KOPT-K1 (cell line): ENCODE data around the gene CYP2A7.
"Not testable (repeated sequence)": the region's sequence is repeated elsewhere in the genome, so short reads cannot be mapped to it uniquely, and the experiment has no call there.

Experiments used
- H3K27ac ChIP-seq: fragments of 200-600 bp; sonication (generic); 2 replicates; pipeline ENCODE4 v1.5.1; 2016; ENCODE audit warnings: antibody characterized with exemption, mild to moderate bottlenecking, low read depth, low read length; ENCODE audit not compliant: poor library complexity, severe bottlenecking
- H3K36me3 ChIP-seq: fragments of 200-600 bp; sonication (generic); 2 replicates; pipeline ENCODE4 v1.5.1; 2017; ENCODE audit warnings: antibody characterized with exemption, mild to moderate bottlenecking, low read length, moderate library complexity; ENCODE audit not compliant: insufficient read depth
- H3K9me3 ChIP-seq: fragments of 200-600 bp; sonication (generic); 2 replicates; pipeline ENCODE4 v1.5.1; 2017; ENCODE audit warnings: antibody characterized with exemption, low read length, mild to moderate bottlenecking; ENCODE audit not compliant: insufficient read depth, poor library complexity, severe bottlenecking

CYP2A7 gene

GRCh38 chr19:40882062-40882461, at the start of gene CYP2A7:
Gene CYP2A7, minus strand, starts transcription at chr19:40882231. Its CDS starts 21 bp downstream, at chr19:40882210.
- H3K36me3 ChIP-seq, H3K27ac ChIP-seq, H3K9me3 ChIP-seq: not testable (repeated sequence)

- H3K36me3 ChIP-seq, H3K9me3 ChIP-seq, H3K27ac ChIP-seq: not testable (repeated sequence)
Observed at GRCh38 chr19:40930799-40931198, 48.8 kb upstream of the CYP2A7 start.

GRCh38 chr19:40929942-40930341, 47.9 kb upstream of the CYP2A7 start:
- H3K9me3 ChIP-seq, H3K36me3 ChIP-seq, H3K27ac ChIP-seq: not testable (repeated sequence)

- Histone ChIP-seq H3K36me3 (no peaks in the 10 kb centered on the region), H3K27ac (no peak overlapping the region), H3K9me3 (no peaks in the 10 kb centered on the region)
Observed at GRCh38 chr19:40928850-40929249, 46.8 kb upstream of the CYP2A7 start.

GRCh38 chr19:40927567-40927966, 45.5 kb upstream of the CYP2A7 start:
- no peaks in the 10 kb centered on the region for H3K9me3 ChIP-seq
- no peaks in the 10 kb centered on the region for H3K36me3 ChIP-seq
- H3K27ac ChIP-seq: no peak overlapping the region

- H3K36me3 ChIP-seq, H3K27ac ChIP-seq, H3K9me3 ChIP-seq: not testable (repeated sequence)
Observed at GRCh38 chr19:40926276-40926675, 44.2 kb upstream of the CYP2A7 start.

GRCh38 chr19:40923934-40924391, 41.9 kb upstream of the CYP2A7 start:
- no peak overlapping the region for H3K27ac ChIP-seq
- H3K36me3 ChIP-seq: no peaks in the 10 kb centered on the region
- H3K9me3 ChIP-seq: peaks cover 17% of the 10 kb centered on the region

- not testable (repeated sequence) for H3K36me3 ChIP-seq, H3K27ac ChIP-seq
- peaks cover 17% of the 10 kb centered on the region for H3K9me3 ChIP-seq
Observed at GRCh38 chr19:40922237-40923160, 40.5 kb upstream of the CYP2A7 start.

- Histone ChIP-seq H3K27ac (no peak overlapping the region), H3K9me3 (peaks cover 17% of the 10 kb centered on the region), H3K36me3 (no peaks in the 10 kb centered on the region)
Observed at GRCh38 chr19:40921005-40921897, 39.2 kb upstream of the CYP2A7 start.

GRCh38 chr19:40920300-40921004, 38.4 kb upstream of the CYP2A7 start:
- H3K27ac ChIP-seq: no peak overlapping the region
- H3K9me3 ChIP-seq: peaks cover 17% of the 10 kb centered on the region
- H3K36me3 ChIP-seq: no peaks in the 10 kb centered on the region

- peaks cover 17% of the 10 kb centered on the region for H3K9me3 ChIP-seq
- not testable (repeated sequence) for H3K27ac ChIP-seq, H3K36me3 ChIP-seq
Observed at GRCh38 chr19:40919530-40920299, 37.7 kb upstream of the CYP2A7 start.

- not testable (repeated sequence) for H3K27ac ChIP-seq, H3K36me3 ChIP-seq
- peaks cover 17% of the 10 kb centered on the region for H3K9me3 ChIP-seq
Observed at GRCh38 chr19:40918303-40918702, 36.3 kb upstream of the CYP2A7 start.

GRCh38 chr19:40908976-40909375, 26.9 kb upstream of the CYP2A7 start:
- H3K27ac ChIP-seq: no peak overlapping the region
- H3K9me3 ChIP-seq: peaks cover 8% of the 10 kb centered on the region
- no peaks in the 10 kb centered on the region for H3K36me3 ChIP-seq

GRCh38 chr19:40907968-40908735, 26.1 kb upstream of the CYP2A7 start:
- no peak overlapping the region for H3K27ac ChIP-seq
- no peaks in the 10 kb centered on the region for H3K36me3 ChIP-seq
- peaks cover 8% of the 10 kb centered on the region for H3K9me3 ChIP-seq
